ENCODE results near the gene PPP1R13L.
"Not testable (repeated sequence)": the region's sequence is repeated elsewhere in the genome, so short reads cannot be mapped to it uniquely, and the experiment has no call there.

PPP1R13L gene

GRCh38 chr19:45413497-45413896, 8.6 kb upstream of the PPP1R13L start:
- H3K4me1 ChIP-seq (ENCODE audit: control insufficient read depth, insufficient read depth, low read length): peaks cover 2% of the 10 kb centered on the region
- H3K36me3 ChIP-seq (ENCODE audit: control insufficient read depth, insufficient read depth, low read length): peaks cover 7% of the 10 kb centered on the region
- no peak overlapping the region for H3K27ac ChIP-seq (ENCODE audit: low read depth, low read length)
- H3K4me3 ChIP-seq (ENCODE audit: low read length): no peak overlapping the region
- H3K9ac ChIP-seq (ENCODE audit: low read length): no peak overlapping the region
- no peaks in the 10 kb centered on the region for H3K27me3 ChIP-seq (ENCODE audit: control insufficient read depth, insufficient read depth, low read length)

- not testable (repeated sequence) for H3K9ac ChIP-seq (ENCODE audit: low read length); H3K27me3 ChIP-seq (ENCODE audit: control insufficient read depth, insufficient read depth, low read length); H3K36me3 ChIP-seq (ENCODE audit: control insufficient read depth, insufficient read depth, low read length); H3K27ac ChIP-seq (ENCODE audit: low read depth, low read length); H3K4me3 ChIP-seq (ENCODE audit: low read length); H3K4me1 ChIP-seq (ENCODE audit: control insufficient read depth, insufficient read depth, low read length)
Measured at GRCh38 chr19:45410330-45410729, 5.5 kb upstream of the PPP1R13L start.

- peaks cover 7% of the 10 kb centered on the region for H3K36me3 ChIP-seq (ENCODE audit: control insufficient read depth, insufficient read depth, low read length)
- peaks cover 7% of the 10 kb centered on the region for H3K4me1 ChIP-seq (ENCODE audit: control insufficient read depth, insufficient read depth, low read length)
- no peak overlapping the region for H3K4me3 ChIP-seq (ENCODE audit: low read length)
- H3K27ac ChIP-seq (ENCODE audit: low read depth, low read length): no peak overlapping the region
- H3K9ac ChIP-seq (ENCODE audit: low read length): no peak overlapping the region
- no peaks in the 10 kb centered on the region for H3K27me3 ChIP-seq (ENCODE audit: control insufficient read depth, insufficient read depth, low read length)
Measured at GRCh38 chr19:45409557-45409920, 4.7 kb upstream of the PPP1R13L start.

GRCh38 chr19:45408830-45409556, 4.1 kb upstream of the PPP1R13L start:
- Histone ChIP-seq H3K9ac (ENCODE audit: low read length) (no peak overlapping the region), H3K27ac (ENCODE audit: low read depth, low read length) (no peak overlapping the region), H3K27me3 (ENCODE audit: control insufficient read depth, insufficient read depth, low read length) (no peaks in the 10 kb centered on the region), H3K36me3 (ENCODE audit: control insufficient read depth, insufficient read depth, low read length) (peaks cover 7% of the 10 kb centered on the region), H3K4me3 (ENCODE audit: low read length) (no peak overlapping the region), H3K4me1 (ENCODE audit: control insufficient read depth, insufficient read depth, low read length) (peaks cover 7% of the 10 kb centered on the region)

- H3K36me3 ChIP-seq (ENCODE audit: control insufficient read depth, insufficient read depth, low read length): no peaks in the 10 kb centered on the region
- no peak overlapping the region for H3K9ac ChIP-seq (ENCODE audit: low read length)
- H3K27ac ChIP-seq (ENCODE audit: low read depth, low read length): no peak overlapping the region
- no peak overlapping the region for H3K4me3 ChIP-seq (ENCODE audit: low read length)
- H3K4me1 ChIP-seq (ENCODE audit: control insufficient read depth, insufficient read depth, low read length): peaks cover 5% of the 10 kb centered on the region
- H3K27me3 ChIP-seq (ENCODE audit: control insufficient read depth, insufficient read depth, low read length): no peaks in the 10 kb centered on the region
Measured at GRCh38 chr19:45408121-45408520, 3.3 kb upstream of the PPP1R13L start.

GRCh38 chr19:45407585-45407984, 2.7 kb upstream of the PPP1R13L start:
- H3K36me3 ChIP-seq (ENCODE audit: control insufficient read depth, insufficient read depth, low read length); H3K27ac ChIP-seq (ENCODE audit: low read depth, low read length); H3K4me1 ChIP-seq (ENCODE audit: control insufficient read depth, insufficient read depth, low read length); H3K9ac ChIP-seq (ENCODE audit: low read length); H3K27me3 ChIP-seq (ENCODE audit: control insufficient read depth, insufficient read depth, low read length); H3K4me3 ChIP-seq (ENCODE audit: low read length): not testable (repeated sequence)

GRCh38 chr19:45407091-45407375, 2.2 kb upstream of the PPP1R13L start:
- H3K27ac ChIP-seq (ENCODE audit: low read depth, low read length): no peak overlapping the region
- H3K27me3 ChIP-seq (ENCODE audit: control insufficient read depth, insufficient read depth, low read length): no peaks in the 10 kb centered on the region
- no peaks in the 10 kb centered on the region for H3K36me3 ChIP-seq (ENCODE audit: control insufficient read depth, insufficient read depth, low read length)
- no peak overlapping the region for H3K9ac ChIP-seq (ENCODE audit: low read length)
- peaks cover 5% of the 10 kb centered on the region for H3K4me1 ChIP-seq (ENCODE audit: control insufficient read depth, insufficient read depth, low read length)
- H3K4me3 ChIP-seq (ENCODE audit: low read length): peak overlapping the region; percentile 82

GRCh38 chr19:45406226-45407090, 1.6 kb upstream of the PPP1R13L start, which contains the start of gene POLR1G:
Gene POLR1G (plus strand): TSS chr19:45406644. CDS start chr19:45406697, 53 bp downstream.
- Histone ChIP-seq H3K4me1 (ENCODE audit: control insufficient read depth, insufficient read depth, low read length) (peaks cover 5% of the 10 kb centered on the region), H3K4me3 (ENCODE audit: low read length) (peak within 1 kb of the TSS; percentile 82), H3K27ac (ENCODE audit: low read depth, low read length) (peak within 1 kb of the TSS; percentile 92), H3K27me3 (ENCODE audit: control insufficient read depth, insufficient read depth, low read length) (no peaks in the 10 kb centered on the region), H3K36me3 (ENCODE audit: control insufficient read depth, insufficient read depth, low read length) (no peaks in the 10 kb centered on the region), H3K9ac (ENCODE audit: low read length) (peak within 1 kb of the TSS; percentile 49)

GRCh38 chr19:45405435-45406225, 761 bp upstream of the PPP1R13L start:
- peak overlapping the region; percentile 49 for H3K9ac ChIP-seq (ENCODE audit: low read length)
- no peaks in the 10 kb centered on the region for H3K27me3 ChIP-seq (ENCODE audit: control insufficient read depth, insufficient read depth, low read length)
- H3K36me3 ChIP-seq (ENCODE audit: control insufficient read depth, insufficient read depth, low read length): no peaks in the 10 kb centered on the region
- H3K4me1 ChIP-seq (ENCODE audit: control insufficient read depth, insufficient read depth, low read length): peaks cover 5% of the 10 kb centered on the region
- peak overlapping the region; percentile 82 for H3K4me3 ChIP-seq (ENCODE audit: low read length)
- peak overlapping the region; percentile 92 for H3K27ac ChIP-seq (ENCODE audit: low read depth, low read length)

- Histone ChIP-seq H3K27ac (ENCODE audit: low read depth, low read length) (no peak overlapping the region), H3K4me3 (ENCODE audit: low read length) (peak overlapping the region; percentile 82), H3K27me3 (ENCODE audit: control insufficient read depth, insufficient read depth, low read length) (no peaks in the 10 kb centered on the region), H3K9ac (ENCODE audit: low read length) (no peak overlapping the region), H3K36me3 (ENCODE audit: control insufficient read depth, insufficient read depth, low read length) (no peaks in the 10 kb centered on the region), H3K4me1 (ENCODE audit: control insufficient read depth, insufficient read depth, low read length) (peaks cover 5% of the 10 kb centered on the region)
Measured at GRCh38 chr19:45403781-45404556, 900 bp downstream of the PPP1R13L start.

- Histone ChIP-seq H3K9ac (ENCODE audit: low read length) (no peak overlapping the region), H3K36me3 (ENCODE audit: control insufficient read depth, insufficient read depth, low read length) (no peaks in the 10 kb centered on the region), H3K27ac (ENCODE audit: low read depth, low read length) (no peak overlapping the region), H3K4me3 (ENCODE audit: low read length) (no peak overlapping the region), H3K27me3 (ENCODE audit: control insufficient read depth, insufficient read depth, low read length) (no peaks in the 10 kb centered on the region), H3K4me1 (ENCODE audit: control insufficient read depth, insufficient read depth, low read length) (peaks cover 5% of the 10 kb centered on the region)
Measured at GRCh38 chr19:45403272-45403671, 1.6 kb downstream of the PPP1R13L start.
